Gastroesophageal sphincter (tissue), 4 donors: ENCODE results near the gene SLC1A2. TPM values are rescaled to one million over a fixed set of nuclear protein-coding genes. Genes with fewer than 3 reads are reported as not detected.

Source experiments
- ATAC-seq: fragments of 150-250 bp; one replicate; pipeline ENCODE4 v1.9.1; 2016; ENCODE audit warnings: mild to moderate bottlenecking, moderate library complexity
- H3K27ac ChIP-seq, 4 donors: fragments of 200-600 bp; sonication (generic) in 3 of 4; 1 replicate in 3 of 4; 2 replicates in 1 of 4; pipeline ENCODE4 v1.5.1; 2016 to 2019
- H3K27me3 ChIP-seq: fragments of 200-600 bp; sonication (generic); one replicate; pipeline ENCODE4 v1.5.1; 2019
- H3K36me3 ChIP-seq, 2 donors: fragments of 200-600 bp; sonication (generic); one replicate each; pipeline ENCODE4 v1.5.1; 2019; ENCODE audit warnings: control low read depth in 1 of 2
- H3K4me1 ChIP-seq, 3 donors: fragments of 200-600 bp; sonication (generic); 1 replicate in 2 of 3; 2 replicates in 1 of 3; pipeline ENCODE4 v1.5.1; 2016 to 2019; ENCODE audit warnings: control low read depth in 2 of 3
- H3K4me3 ChIP-seq, 2 donors: fragments of 200-600 bp; sonication (generic); one replicate each; pipeline ENCODE4 v1.5.1; 2019; ENCODE audit warnings: mild to moderate bottlenecking in 1 of 2, moderate library complexity in 1 of 2
- H3K9me3 ChIP-seq, 3 donors: fragments of 200-600 bp; sonication (generic); one replicate each; pipeline ENCODE4 v1.5.1; 2017 to 2019; ENCODE audit warnings: control low read depth in 2 of 3
- CTCF ChIP-seq, 4 experiments: fragments of 200-600 bp in 2 of 4; fragments of 450-650 bp in 2 of 4; sonication (generic) in 1 of 4; IDR thresholded peaks; one replicate each; pipeline ENCODE4 v1.5.1; 2017 to 2019; ENCODE audit warnings: antibody characterized with exemption in 4 of 4, mild to moderate bottlenecking in 2 of 4, moderate library complexity in 2 of 4
- EP300 ChIP-seq: sonication (generic); formaldehyde crosslinking; IDR thresholded peaks from one replicate; pipeline ENCODE4 v1.6.1; 2017; ENCODE audit warnings: antibody characterized with exemption, mild to moderate bottlenecking
- POLR2A ChIP-seq, 2 donors: fragments of 450-650 bp; IDR thresholded peaks; one replicate each; pipeline ENCODE4 v1.6.1; 2017; ENCODE audit warnings: antibody characterized with exemption in 2 of 2, mild to moderate bottlenecking in 2 of 2, moderate library complexity in 1 of 2
- POLR2AphosphoS5 ChIP-seq: sonication (generic); formaldehyde crosslinking; IDR thresholded peaks from one replicate; pipeline ENCODE4 v1.6.1; 2017; ENCODE audit warnings: antibody characterized with exemption
- WGBS, 2 donors: methylation state at CpG; one replicate each; pipeline ENCODE4 v1.1.5; 2018; ENCODE audit warnings: low coverage in 1 of 2; 5-methylcytosine and 5-hydroxymethylcytosine counted together
- total RNA-seq, 4 donors: library from RNA; depleted of rRNA; stranded (reverse); fragments of >200 nt; gene quantifications; one replicate each; pipeline ENCODE4 v1.1.0, GENCODE V29; 2016

SLC1A2 gene
- 1 to 10 TPM in 1 of 4 donors, under 1 TPM in 2, not detected in 1; 0.12 to 1.5 (median 0.40) TPM for total RNA-seq

GRCh38 chr11:35419184-35419829 is at the start of gene SLC1A2:
Gene SLC1A2 (minus strand): TSS chr11:35419558. CDS start chr11:35418966, 592 bp downstream.
- no peak within 1 kb of the TSS for H3K27ac ChIP-seq
- peaks cover 0 to 26% (median 16%) of the 10 kb centered on the region in 3 donors for H3K4me1 ChIP-seq
- no peaks in the 10 kb centered on the region for H3K9me3 ChIP-seq
- WGBS, 2 donors = no CpG with 5 or more reads among the region's 71 CpGs
- TF ChIP-seq CTCF (IDR thresholded peaks at IDR 0.05) = no peak
- no peak for TF ChIP-seq POLR2AphosphoS5
- TF ChIP-seq EP300 = no peak
- no peak for TF ChIP-seq POLR2A (IDR thresholded peaks at IDR 0.05)
- no peaks in the 10 kb centered on the region for H3K36me3 ChIP-seq
- peak; percentile 34 for ATAC-seq
- peak within 1 kb of the TSS; percentile 13 to 54 for H3K4me3 ChIP-seq
- H3K27me3 ChIP-seq = peaks cover 75% of the 10 kb centered on the region

DNA sequence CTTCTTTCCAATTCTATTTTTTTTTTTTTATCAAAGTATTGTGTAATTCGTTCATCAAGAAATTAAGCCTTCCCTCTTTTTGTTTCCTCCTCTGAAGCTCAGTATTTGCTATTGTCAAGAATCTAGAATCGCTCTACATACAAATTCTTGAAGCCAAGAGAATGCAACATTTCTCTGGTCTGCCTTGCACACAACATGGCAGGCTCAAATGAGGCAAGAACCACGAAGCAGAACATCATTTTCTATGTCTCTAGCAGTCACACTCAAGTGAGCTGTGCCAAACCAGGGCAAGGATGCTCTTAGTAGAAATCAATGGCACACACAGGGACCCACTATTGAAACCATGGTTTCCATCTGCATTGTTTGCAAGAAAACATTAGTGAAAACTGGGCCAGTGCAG is 46.7 kb upstream of the SLC1A2 start:
- H3K4me1 ChIP-seq = no peaks in the 10 kb centered on the region
- ATAC-seq = no peak

GRCh38 chr11:35464308-35464707 is 45.0 kb upstream of the SLC1A2 start:
- H3K36me3 ChIP-seq = no peaks in the 10 kb centered on the region
- ATAC-seq = no peak
- peaks cover 5% of the 10 kb centered on the region for H3K27me3 ChIP-seq
- 100% methylated on average over 1 of the region's 1 CpG for WGBS, 2 donors
- no peak for TF ChIP-seq EP300
- no peak for TF ChIP-seq POLR2A (IDR thresholded peaks at IDR 0.05)
- no peak for TF ChIP-seq CTCF (IDR thresholded peaks at IDR 0.05)
- no peak for TF ChIP-seq POLR2AphosphoS5
- no peaks in the 10 kb centered on the region for H3K9me3 ChIP-seq
- H3K4me3 ChIP-seq = no peak overlapping the region
- H3K27ac ChIP-seq = no peak overlapping the region
- no peaks in the 10 kb centered on the region for H3K4me1 ChIP-seq

More for the DNA sequence above, 46.7 kb upstream of the SLC1A2 start:
- H3K9me3 ChIP-seq = no peaks in the 10 kb centered on the region
- H3K27ac ChIP-seq = no peak overlapping the region
- no peaks in the 10 kb centered on the region for H3K36me3 ChIP-seq
- WGBS, 2 donors = 69 to 90% methylated on average over 3 of the region's 3 CpGs
- peaks cover 5% of the 10 kb centered on the region for H3K27me3 ChIP-seq
- no peak overlapping the region for H3K4me3 ChIP-seq
- TF ChIP-seq POLR2AphosphoS5 (no peak), EP300 (no peak), CTCF (IDR thresholded peaks at IDR 0.05) (no peak)

DNA sequence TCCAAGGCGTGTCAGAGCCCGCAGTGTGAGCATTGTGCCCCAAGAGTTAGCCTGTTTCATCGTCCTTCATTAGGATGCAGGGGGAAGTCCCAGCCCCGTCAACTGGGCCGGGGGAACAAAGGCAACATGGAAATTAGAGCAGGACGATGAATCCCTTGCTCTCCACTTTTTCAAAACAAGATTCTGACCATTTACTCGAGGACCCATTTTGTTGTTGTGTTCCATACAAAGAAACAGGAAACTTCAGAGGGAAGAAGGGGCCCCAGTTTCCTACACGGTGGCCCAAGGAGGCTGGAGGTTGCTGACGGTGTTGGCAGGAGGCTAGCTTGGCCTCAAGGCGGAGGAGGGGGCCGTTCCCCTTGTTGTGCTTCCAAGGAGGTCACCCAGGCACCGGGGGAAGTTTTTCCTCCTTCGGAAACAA is 44.0 kb upstream of the SLC1A2 start:
- Histone ChIP-seq H3K27ac (no peak overlapping the region), H3K4me1 (no peaks in the 10 kb centered on the region), H3K9me3 (no peaks in the 10 kb centered on the region), H3K4me3 (no peak overlapping the region), H3K27me3 (peaks cover 5% of the 10 kb centered on the region), H3K36me3 (no peaks in the 10 kb centered on the region)
- 40 to 72% methylated on average over 1 to 5 of the region's 13 CpGs for WGBS, 2 donors
- ATAC-seq = no peak
- TF ChIP-seq EP300 (no peak), POLR2AphosphoS5 (no peak), POLR2A (IDR thresholded peaks at IDR 0.05) (no peak), CTCF (IDR thresholded peaks at IDR 0.05) (no peak)

DNA sequence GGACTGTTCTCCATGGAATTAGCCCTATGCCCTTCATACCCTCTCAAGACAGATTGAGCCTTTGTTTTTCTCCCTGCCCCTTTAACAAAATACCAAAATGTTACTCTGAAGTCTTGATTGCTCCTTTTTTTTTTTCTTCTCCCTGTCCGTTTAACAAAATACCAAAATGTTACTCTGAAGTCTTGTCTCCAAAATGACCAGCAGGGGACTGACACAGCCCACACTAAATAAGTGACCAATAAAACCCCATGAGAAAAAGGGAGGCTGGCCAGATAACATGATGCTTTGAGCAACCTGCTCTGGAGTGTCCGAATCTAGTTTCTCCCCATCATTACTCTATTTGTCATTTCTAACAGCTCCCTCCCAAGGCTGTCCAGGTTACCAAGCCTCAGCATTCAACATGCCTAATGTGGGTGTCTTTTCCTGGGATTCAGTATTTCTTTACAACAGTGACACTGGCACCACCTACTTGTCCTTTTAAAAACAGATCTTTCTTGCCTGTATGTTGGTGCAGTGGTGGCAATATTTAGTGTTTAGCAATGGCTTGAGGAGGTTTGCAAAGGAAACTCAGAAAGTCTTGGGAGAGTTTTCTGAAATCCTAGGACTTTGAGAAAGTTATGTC is 42.7 kb upstream of the SLC1A2 start:
- Histone ChIP-seq H3K36me3 (no peaks in the 10 kb centered on the region), H3K4me3 (no peak overlapping the region), H3K4me1 (no peaks in the 10 kb centered on the region), H3K27ac (no peak overlapping the region), H3K9me3 (no peaks in the 10 kb centered on the region), H3K27me3 (no peaks in the 10 kb centered on the region)
- ATAC-seq = no peak
- no peak for TF ChIP-seq POLR2AphosphoS5
- no peak for TF ChIP-seq POLR2A (IDR thresholded peaks at IDR 0.05)
- TF ChIP-seq EP300 = no peak
- TF ChIP-seq CTCF (IDR thresholded peaks at IDR 0.05) = no peak
- 50 to 82% methylated on average over 1 to 2 of the region's 2 CpGs for WGBS, 2 donors
